GM12891 (cell line): ENCODE data around the gene ARSB.

Experiments
- PAX5 ChIP-seq: IDR thresholded peaks from 2 replicates; pipeline ENCODE4 v1.6.1; 2011; ENCODE audit warnings: low read length, moderate library complexity, mild to moderate bottlenecking; ENCODE audit not compliant: insufficient read depth, severe bottlenecking
- POLR2A ChIP-seq: IDR thresholded peaks from 2 replicates; pipeline ENCODE4 v1.6.1; 2011; ENCODE audit warnings: low read depth, low read length, control low read depth
- POLR2AphosphoS5 ChIP-seq: IDR thresholded peaks from 2 replicates; pipeline ENCODE4 v1.6.1; 2011; ENCODE audit warnings: low read depth, low read length, control low read depth
- TAF1 ChIP-seq: IDR thresholded peaks from 2 replicates; pipeline ENCODE4 v1.6.1; 2011; ENCODE audit warnings: low read depth, low read length, control low read depth

- TF ChIP-seq POLR2A (no peak), POLR2AphosphoS5 (no peak), PAX5 (no peak), TAF1 (no peak)
These were observed 163.5 kb downstream of the ARSB start for GRCh38 chr5:78821536-78822021.
